ENCODE measurements around the gene TYSND1. TPM values are rescaled to one million over a fixed set of nuclear protein-coding genes. Genes with fewer than 3 reads are reported as not detected.

The TYSND1 gene
- 12.3 TPM for total RNA-seq

- H3K36me3 ChIP-seq, result peaks cover 15 to 21% of the 10 kb centered on the region in 2 donors
- intact Hi-C loops (cut with DNase I), result loop anchor here (1.0 to 5.0 kb wide), 4 partner anchors 14 to 86 kb away; partner anchors contain the start of genes AIFM2, PPA1 and SAR1A
- H3K4me3 ChIP-seq, result peak within 1 kb of the TSS; percentile 87 to 95
- H3K4me1 ChIP-seq, result peaks cover 0 to 16% of the 10 kb centered on the region in 2 donors
- DNase-seq (ENCODE audit: low spot score in 2 of 2), result peak; percentile 87 to 98
- no peaks in the 10 kb centered on the region for H3K9me3 ChIP-seq
- H3K27ac ChIP-seq, result peak within 1 kb of the TSS; percentile 87 to 88
- no peaks in the 10 kb centered on the region for H3K27me3 ChIP-seq
- peak; percentile 67 to 88 (median 79) for TF ChIP-seq CTCF (IDR thresholded peaks at IDR 0.05)
These were observed at the start of gene TYSND1 for GRCh38 chr10:70146489-70147258. Gene TYSND1 (minus strand): TSS chr10:70146700. CDS start chr10:70146586, 114 bp downstream.

GRCh38 chr10:70193391-70193844 is 46.9 kb upstream of the TYSND1 start:
- no peak for TF ChIP-seq CTCF (IDR thresholded peaks at IDR 0.05)
- Histone ChIP-seq H3K27ac (no peak overlapping the region), H3K36me3 (peaks cover 0 to 2% of the 10 kb centered on the region in 2 donors), H3K27me3 (no peaks in the 10 kb centered on the region), H3K4me1 (no peaks in the 10 kb centered on the region), H3K9me3 (no peaks in the 10 kb centered on the region), H3K4me3 (no peak overlapping the region)
- intact Hi-C loops (cut with DNase I), result no loop called here
- no peak for DNase-seq (ENCODE audit: low spot score in 2 of 2)

GRCh38 chr10:70192326-70192968 is 45.9 kb upstream of the TYSND1 start:
- TF ChIP-seq CTCF (IDR thresholded peaks at IDR 0.05), result no peak
- H3K4me1 ChIP-seq, result no peaks in the 10 kb centered on the region
- intact Hi-C loops (cut with DNase I), result no loop called here
- H3K36me3 ChIP-seq, result no peaks in the 10 kb centered on the region
- no peaks in the 10 kb centered on the region for H3K27me3 ChIP-seq
- DNase-seq (ENCODE audit: low spot score in 2 of 2), result no peak
- no peak overlapping the region for H3K4me3 ChIP-seq
- no peak overlapping the region for H3K27ac ChIP-seq
- H3K9me3 ChIP-seq, result no peaks in the 10 kb centered on the region

GRCh38 chr10:70191972-70192305 is 45.4 kb upstream of the TYSND1 start:
- Histone ChIP-seq H3K27ac (no peak overlapping the region), H3K27me3 (no peaks in the 10 kb centered on the region), H3K4me1 (no peaks in the 10 kb centered on the region), H3K4me3 (no peak overlapping the region), H3K9me3 (no peaks in the 10 kb centered on the region), H3K36me3 (no peaks in the 10 kb centered on the region)
- intact Hi-C loops (cut with DNase I), result no loop called here
- no peak for TF ChIP-seq CTCF (IDR thresholded peaks at IDR 0.05)
- DNase-seq (ENCODE audit: low spot score in 2 of 2), result no peak

GRCh38 chr10:70191161-70191971 is 44.9 kb upstream of the TYSND1 start:
- no peaks in the 10 kb centered on the region for H3K36me3 ChIP-seq

More at GRCh38 chr10:70191161-70191971, 44.9 kb upstream of the TYSND1 start:
- no peak for DNase-seq (ENCODE audit: low spot score in 2 of 2)
- no peak overlapping the region for H3K4me3 ChIP-seq
- H3K27ac ChIP-seq, result no peak overlapping the region
- no peaks in the 10 kb centered on the region for H3K9me3 ChIP-seq
- no peak for TF ChIP-seq CTCF (IDR thresholded peaks at IDR 0.05)
- H3K27me3 ChIP-seq, result no peaks in the 10 kb centered on the region
- no peaks in the 10 kb centered on the region for H3K4me1 ChIP-seq
- intact Hi-C loops (cut with DNase I), result no loop called here
